Middle frontal gyrus (tissue), 1 donor: Measurements from ENCODE around the gene ARPC2.
A peak's percentile ranks its signal among the peaks of the same experiment; 100 is the strongest.
"Not testable (repeated sequence)": the region's sequence is repeated elsewhere in the genome, so short reads cannot be mapped to it uniquely, and the experiment has no call there.

Source experiments
- DNase-seq: peaks from one replicate; pipeline ENCODE4 v3.0.0-alpha.2; 2015; ENCODE audit warnings: low spot score; ENCODE audit errors: extremely low spot score

ARPC2 gene

DNA sequence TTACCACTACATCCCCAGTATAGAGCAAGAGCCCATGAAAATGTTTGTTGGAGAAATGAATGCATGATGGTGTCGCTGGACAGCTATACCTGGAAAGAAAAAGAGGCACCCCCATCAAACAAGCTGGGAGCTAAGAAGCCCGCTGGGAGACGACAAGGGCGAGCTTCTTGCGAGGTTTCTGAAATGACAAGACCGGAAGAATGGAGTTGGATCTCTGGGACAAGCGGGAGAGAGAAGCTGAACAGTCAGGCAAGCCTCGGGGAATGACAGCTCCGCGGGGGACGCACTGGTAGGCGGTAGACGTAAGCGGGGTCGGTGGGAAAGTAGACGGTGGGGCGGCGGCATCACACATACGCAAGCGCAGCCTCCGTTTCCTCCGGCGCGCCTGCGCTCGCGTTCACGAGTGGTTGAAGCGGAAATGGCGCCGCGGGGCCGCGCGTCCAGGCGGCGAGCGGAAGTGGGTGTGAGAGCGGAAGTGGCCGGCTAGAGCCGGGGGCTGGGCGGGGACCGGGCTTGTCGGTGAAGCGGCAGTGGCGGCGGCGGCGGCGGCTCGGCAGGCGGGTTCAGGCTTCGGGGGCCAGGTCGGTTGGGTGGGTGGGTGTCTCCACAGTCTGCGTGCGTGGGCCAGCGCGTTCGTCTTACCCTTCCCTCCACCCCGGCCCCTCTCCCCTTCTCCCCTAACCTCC, at the start of gene ARPC2:
Gene ARPC2, plus strand, starts transcription at position 516 of the 686 bp plus-strand sequence. CDS start 282 bp downstream, outside the sequence.
- peak; percentile 89 for DNase-seq

DNA sequence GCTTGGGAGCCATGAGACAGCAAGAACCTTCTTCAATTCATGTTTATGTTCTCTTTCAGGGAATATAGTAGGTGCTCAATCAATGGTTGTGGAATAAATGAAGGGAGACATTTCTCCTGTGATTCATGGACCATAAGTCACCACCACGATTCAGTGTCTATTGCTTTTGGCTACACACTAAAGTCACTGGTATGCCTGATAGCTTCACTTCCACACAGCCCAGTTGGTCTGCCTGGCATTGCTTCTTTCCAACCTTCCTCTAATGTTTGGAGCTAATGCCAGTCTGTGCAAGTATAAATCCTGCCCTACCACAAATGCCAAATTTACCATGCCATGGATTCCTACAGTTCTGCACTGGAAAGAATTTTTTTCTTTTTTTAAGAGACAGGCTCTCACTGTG, 49.0 kb upstream of the ARPC2 start:
- DNase-seq = no peak

DNA sequence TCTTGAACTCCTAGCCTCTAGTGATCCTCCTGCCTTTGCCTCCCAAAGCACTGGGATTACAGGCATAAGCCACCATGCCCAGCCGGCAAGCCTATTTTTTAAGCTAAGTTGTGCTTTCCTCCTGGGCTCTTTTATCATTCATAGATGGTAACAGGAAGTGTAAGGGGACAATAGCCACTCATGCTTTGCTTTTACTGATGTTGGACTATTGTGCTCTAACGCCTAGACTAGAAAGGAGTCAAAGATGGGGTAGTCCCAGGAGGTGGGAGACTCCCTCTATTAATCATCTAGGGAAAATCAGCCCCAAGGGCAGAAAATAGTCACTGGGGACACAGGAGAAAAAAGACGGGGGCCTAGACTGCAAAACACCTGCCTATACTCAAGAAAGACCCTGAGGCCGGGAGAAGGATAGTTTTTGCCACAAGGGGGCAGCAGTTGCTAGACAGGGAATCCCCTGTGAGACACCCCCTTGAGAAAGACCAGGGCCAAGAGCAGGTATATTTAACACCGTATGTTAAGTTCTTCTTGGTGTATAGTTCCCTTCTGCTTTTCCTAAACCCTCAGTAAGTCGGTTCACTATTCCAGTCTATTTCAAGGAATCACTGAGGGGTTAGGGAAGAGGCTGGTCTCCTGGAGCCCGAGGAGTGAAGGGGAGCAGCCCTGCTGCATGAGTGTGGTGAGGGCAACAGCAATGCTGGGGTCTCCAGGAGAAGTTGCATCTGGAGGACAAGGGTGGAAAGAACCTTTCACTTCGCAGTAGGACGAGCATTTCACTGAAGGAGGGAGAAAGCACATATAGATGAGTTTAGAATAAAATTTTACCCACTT, 48.1 kb upstream of the ARPC2 start:
- DNase-seq = no peak

- no peak for DNase-seq
These were observed 47.0 kb upstream of the ARPC2 start for GRCh38 chr2:218169757-218170546.

- not testable (repeated sequence) for DNase-seq
These were observed 45.2 kb upstream of the ARPC2 start for GRCh38 chr2:218171744-218172143.

DNA sequence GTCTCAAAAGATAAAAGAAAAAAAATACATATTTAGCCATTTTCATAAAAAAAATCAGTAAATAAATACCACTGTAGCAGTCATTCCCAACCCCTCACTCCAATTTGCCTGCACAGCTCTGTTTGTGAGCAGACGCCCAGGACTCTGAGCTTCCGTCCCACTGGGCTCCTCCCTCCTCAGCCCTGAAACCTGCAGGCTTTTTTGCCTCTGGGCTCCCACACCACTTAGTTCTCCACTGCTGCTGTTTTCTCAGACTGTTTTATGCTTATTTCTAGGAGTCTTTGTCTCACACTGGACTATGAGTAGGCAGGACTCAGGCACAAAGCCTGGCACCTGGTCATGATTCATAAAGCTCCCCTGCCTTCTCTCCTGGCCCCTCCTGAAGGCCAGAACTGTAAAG, 44.1 kb upstream of the ARPC2 start:
- DNase-seq = no peak

- no peak for DNase-seq
These were observed 37.2 kb upstream of the ARPC2 start for GRCh38 chr2:218179782-218180181.

DNA sequence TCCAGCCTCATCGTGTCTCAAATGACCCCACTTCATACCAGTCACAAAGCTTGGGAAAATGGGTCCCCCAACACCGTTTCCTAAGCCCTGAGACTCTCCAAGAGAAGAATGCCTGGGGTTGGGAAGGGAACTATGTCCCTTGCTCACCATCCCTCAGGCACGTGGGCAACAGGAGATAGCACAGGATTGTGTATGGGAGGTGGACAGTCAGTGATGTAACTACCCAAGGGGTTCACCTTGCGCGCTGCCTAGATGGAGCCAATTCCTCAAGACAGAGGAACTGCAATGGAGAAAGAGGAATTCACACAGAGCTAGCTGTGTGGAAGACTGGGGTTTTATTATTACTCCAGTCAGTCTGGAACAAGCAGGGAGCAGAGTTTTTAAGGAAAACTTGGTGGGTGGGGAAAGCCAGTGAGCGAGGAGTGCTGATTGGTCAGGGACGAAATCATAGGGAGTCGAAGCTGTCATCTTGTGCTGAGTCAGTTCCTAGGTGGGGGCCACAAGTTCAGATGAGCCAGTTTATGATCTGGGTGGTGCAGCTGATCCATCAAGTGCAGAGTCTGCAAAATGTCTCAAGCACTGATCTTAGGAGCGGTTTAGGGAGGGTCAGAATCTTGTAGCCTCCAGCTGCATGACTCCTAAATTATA, 36.4 kb upstream of the ARPC2 start:
- no peak for DNase-seq

DNA sequence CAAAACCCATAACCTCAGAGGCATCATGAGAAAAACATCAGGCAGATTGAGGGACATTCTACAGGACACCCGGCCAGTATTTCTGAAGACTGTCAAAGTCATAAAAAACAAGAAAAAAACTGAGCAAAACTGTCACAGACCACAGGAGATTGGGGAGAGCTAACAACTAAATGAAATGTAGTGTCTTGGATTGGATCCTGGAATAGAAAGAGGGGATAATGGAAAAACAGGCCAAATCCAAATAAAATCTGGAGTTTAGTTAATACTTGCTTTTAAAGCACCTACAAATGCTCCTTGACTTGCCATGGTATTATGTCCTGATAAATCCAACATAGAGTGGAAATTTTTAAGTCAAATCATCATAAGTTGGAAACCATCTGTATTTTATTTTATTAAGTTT, 32.7 kb upstream of the ARPC2 start:
- no peak for DNase-seq

- peak; percentile 50 for DNase-seq
These were observed 30.6 kb upstream of the ARPC2 start for GRCh38 chr2:218186355-218186766.

GRCh38 chr2:218186876-218187275, 30.1 kb upstream of the ARPC2 start:
- DNase-seq = no peak

DNA sequence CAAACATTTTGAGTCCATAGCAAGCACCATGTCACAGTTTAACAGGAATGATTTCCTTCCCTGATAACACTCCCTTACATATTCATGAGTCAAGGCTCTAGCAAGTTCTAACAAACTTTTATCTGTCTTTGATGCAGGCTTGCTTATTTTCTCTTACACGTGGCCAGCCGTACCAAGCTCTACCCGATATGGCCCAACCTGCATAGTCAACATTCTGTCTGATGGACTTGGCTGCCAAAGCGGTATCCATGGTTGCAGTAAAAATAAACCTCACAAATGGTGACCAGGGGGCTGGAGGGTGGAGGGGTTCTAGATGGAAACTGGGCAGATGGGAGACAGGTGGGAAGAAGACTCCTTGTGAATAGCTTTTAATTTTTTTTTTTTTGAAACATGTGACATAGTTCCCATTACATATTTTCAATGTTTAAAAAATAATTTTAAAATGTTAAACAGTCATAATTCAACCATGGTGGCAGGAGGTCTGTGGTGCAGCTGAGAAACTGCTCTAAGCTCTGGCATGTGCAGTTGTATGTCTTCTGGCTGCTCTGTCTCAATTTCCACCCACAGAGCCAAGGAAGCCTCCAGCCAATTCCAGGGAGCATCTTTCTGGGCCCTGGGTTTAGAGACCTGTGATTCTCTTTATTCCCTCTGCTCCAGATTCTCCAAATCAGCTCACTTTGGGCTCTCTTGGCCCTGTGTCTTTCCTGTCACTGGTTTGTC, 29.5 kb upstream of the ARPC2 start:
- no peak for DNase-seq

DNA sequence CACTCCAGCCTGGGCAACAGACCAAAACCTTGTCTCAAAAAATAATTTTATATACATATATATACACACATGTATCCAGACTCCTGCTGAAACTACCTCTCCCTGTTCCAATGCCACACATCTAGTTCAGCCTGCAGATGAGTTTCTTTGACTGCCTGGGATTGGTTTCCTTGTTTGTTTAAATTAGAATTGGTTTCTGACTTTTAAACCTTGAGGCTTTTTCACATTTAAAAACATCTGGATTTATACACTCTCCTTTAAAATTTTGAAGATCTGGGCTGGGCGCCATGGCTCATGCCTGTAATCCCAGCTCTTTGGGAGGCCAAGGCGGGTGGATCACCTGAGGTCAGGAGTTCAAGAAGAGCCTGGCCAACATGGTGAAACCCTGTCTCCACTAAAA, 28.5 kb upstream of the ARPC2 start:
- no peak for DNase-seq

DNA sequence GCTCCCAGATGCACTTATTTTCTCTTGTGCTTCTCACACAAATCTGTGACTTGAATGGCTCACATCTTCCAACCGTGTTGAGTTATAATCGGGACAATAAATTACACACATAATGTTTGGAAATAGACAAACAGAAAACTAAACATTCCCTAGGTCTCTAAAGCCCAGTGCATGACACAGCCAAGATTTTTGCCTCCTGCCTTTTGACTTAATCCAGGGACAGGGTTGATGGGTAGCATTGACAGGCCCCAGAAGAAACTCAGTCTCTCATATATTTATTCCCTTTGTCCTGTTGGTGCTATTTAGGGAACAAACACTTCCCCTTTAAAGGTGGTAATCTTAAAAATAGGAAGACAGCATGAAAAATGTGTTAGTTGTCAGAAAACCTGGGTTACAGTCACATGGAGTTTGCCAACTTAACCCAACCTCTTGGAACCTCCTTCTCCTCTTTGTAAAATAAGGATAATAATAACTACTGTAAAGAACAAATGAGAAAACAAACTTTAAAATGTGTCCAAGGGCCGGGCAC, 24.0 kb upstream of the ARPC2 start:
- no peak for DNase-seq

DNA sequence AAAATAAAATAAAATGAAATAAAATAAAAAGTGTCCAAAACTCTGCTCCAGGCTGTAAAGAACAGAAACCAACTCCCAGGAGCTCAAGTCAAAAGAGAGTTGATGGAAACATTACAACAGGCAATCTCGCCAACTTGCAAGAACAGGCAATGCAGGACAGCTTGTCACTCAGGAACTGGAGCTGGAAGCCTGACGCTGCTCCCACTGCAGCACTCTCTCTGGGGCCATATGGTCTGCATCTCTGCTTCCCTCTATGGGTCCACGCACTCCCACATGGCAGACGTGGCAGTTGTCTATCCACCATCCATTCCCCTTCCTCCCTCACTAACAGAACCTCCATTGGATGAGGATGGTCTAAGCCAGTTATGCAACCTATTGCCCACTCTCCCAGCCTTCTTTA, 23.3 kb upstream of the ARPC2 start:
- no peak for DNase-seq

DNA sequence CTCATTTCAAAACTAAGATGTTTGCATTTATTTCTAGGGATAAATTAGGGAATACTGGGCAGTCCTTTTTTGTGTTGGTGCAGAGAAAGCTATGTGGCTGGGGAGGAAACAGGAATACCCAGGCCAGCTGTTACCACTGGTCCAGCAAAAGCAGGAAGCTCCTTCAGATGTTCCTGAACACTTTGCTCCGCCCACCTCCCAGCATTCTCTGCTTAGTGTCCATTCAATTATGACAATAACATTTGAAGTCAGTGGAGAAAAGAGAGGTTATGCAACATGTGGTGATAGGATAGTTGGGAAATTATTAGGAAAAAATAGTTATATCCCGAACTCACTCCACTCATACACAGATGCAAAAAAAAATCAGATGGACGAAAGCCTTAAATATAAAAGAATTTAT, 22.1 kb upstream of the ARPC2 start:
- no peak for DNase-seq

DNA sequence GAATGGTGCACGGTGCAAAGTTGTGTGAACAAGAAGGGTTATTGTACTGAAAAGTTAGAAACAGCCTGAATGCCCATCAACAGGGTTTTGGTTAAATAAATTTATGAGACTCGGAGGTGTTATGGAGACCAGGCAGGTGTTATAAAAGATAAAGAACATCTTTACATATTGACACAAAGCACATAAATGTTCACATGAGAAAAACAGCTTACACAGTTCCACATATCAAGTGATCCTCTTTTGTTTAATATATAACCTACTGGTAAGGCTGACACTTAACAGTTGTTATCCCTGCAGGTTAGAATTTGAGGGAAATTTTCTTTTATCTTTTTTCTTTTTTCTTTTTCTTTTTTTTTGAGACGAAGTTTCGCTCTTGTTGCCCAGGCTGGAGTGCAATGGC, 20.0 kb upstream of the ARPC2 start:
- no peak for DNase-seq

DNA sequence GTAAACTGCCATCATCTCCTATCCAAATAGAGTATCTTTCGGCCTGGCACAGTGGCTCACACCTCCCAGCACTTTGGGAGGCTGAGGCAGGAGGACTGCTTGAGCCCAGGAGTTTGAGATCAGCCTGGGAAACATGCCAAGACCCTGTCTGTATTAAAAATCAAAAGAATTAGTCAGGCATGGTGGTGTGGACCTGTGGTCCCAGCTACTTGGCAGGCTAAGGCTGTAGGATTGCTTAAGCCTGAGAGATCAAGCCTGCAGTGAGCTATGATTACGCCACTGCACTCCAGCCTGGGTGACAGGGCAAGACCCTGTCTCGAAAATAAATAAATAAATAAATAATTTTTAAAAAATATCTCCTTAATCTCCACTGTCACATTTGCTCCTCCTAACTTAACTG, 14.7 kb upstream of the ARPC2 start:
- DNase-seq = no peak

DNA sequence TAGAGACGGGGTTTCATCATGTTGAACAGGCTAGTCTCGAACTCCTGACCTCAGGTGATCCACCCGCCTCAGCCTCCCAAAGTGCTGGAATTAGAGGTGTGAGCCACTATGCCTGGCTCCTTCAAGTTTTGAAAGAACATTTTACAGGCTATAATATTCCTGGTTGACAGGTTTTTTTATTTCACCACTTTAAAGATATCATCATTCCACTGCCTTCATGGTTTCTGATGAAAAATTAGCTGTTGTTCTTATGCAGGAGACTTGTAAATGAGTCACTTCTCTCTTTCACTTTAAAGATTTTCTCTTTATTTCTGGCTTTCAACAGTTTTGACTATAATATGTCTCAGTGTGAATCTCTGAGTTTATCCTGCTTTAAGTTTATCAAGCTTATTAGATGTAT, 7.9 kb upstream of the ARPC2 start:
- DNase-seq = no peak

GRCh38 chr2:218214116-218214515, 2.9 kb upstream of the ARPC2 start:
- DNase-seq = no peak

DNA sequence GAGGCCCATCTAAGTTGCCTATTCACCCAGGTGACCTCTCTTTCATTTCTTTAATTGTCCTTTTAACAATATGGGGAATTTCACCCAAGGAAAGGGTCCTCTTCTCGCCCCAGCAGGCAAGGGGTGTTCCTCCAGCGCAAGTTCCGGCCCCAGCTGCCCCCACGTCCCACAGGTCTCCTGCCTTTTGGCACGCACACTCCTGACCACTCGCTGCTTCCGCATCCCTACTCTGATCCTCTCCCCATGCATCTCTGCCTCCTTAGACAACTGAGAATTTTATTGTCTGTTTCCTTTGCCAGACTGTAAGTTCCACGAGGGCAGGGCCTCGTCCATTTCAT, 684 bp upstream of the ARPC2 start:
- DNase-seq = no peak
